CD4-positive, alpha-beta T cell (primary cell): ENCODE results near the gene ANKRD45. TPM values are rescaled to one million over a fixed set of nuclear protein-coding genes. Genes with fewer than 3 reads are reported as not detected.
"Not testable (repeated sequence)": the region's sequence is repeated elsewhere in the genome, so short reads cannot be mapped to it uniquely, and the experiment has no call there.

Experiments used
- ATAC-seq: fragments of 200-7000 bp; cut with Tn5 transposase; one replicate; pipeline ENCODE4 v1.10.0; 2022; ENCODE audit warnings: mild to moderate bottlenecking; ENCODE audit not compliant: poor library complexity
- CTCF ChIA-PET: fragments of 350-600 bp; sonication (Branson Sonifier 250); formaldehyde crosslinking; loops from one replicate; lab custom pipeline; 2021; ENCODE audit warnings: antibody characterized with exemption, inconsistent platforms; lab: Charles Lee
- POLR2A ChIA-PET: fragments of 350-600 bp; sonication (Branson Sonifier 250); formaldehyde crosslinking; loops from one replicate; lab custom pipeline; 2021; ENCODE audit warnings: antibody characterized with exemption, inconsistent platforms; lab: Charles Lee
- DNase-seq, 14 experiments: peaks; one replicate each; pipeline ENCODE4 v3.0.0-alpha.2; 2013 to 2020; ENCODE audit warnings: mixed read lengths in 2 of 14
- H3K27ac ChIP-seq, 2 donors: one replicate each; pipeline versions ENCODE4 v1.5.1 to v1.7.0; 2013; ENCODE audit warnings: low read length in 2 of 2, low read depth in 1 of 2, mild to moderate bottlenecking in 1 of 2
- H3K27me3 ChIP-seq, 2 experiments: 1 replicate in 1 of 2; 2 replicates in 1 of 2; pipeline versions ENCODE4 v1.6.1 to v1.7.0; 2013; ENCODE audit warnings: low read length in 2 of 2, control low read depth in 1 of 2, mild to moderate bottlenecking in 1 of 2, moderate library complexity in 1 of 2; ENCODE audit not compliant: insufficient read depth in 2 of 2, control insufficient read depth in 1 of 2
- H3K36me3 ChIP-seq: one replicate; pipeline ENCODE4 v1.6.1; 2013; ENCODE audit warnings: low read length, control low read depth; ENCODE audit not compliant: insufficient read depth
- H3K4me1 ChIP-seq: one replicate; pipeline ENCODE4 v1.6.1; 2013; ENCODE audit warnings: low read length, control low read depth; ENCODE audit not compliant: insufficient read depth
- H3K4me3 ChIP-seq: one replicate; pipeline ENCODE4 v1.5.1; 2013; ENCODE audit warnings: mild to moderate bottlenecking, low read length, moderate library complexity
- H3K9me3 ChIP-seq, 2 experiments: 1 replicate in 1 of 2; 2 replicates in 1 of 2; pipeline versions ENCODE4 v1.6.1 to v1.7.0; 2013; ENCODE audit warnings: low read length in 2 of 2, mild to moderate bottlenecking in 2 of 2, control low read depth in 1 of 2, moderate library complexity in 1 of 2; ENCODE audit not compliant: control insufficient read depth in 1 of 2, insufficient read depth in 1 of 2
- H3K27ac Mint-ChIP-seq: one replicate; pipeline ENCODE4 v1.8.0; 2020; ENCODE audit warnings: mixed read lengths
- H3K27me3 Mint-ChIP-seq: one replicate; pipeline ENCODE4 v1.8.0; 2021; ENCODE audit warnings: mixed read lengths
- H3K36me3 Mint-ChIP-seq: one replicate; pipeline ENCODE4 v1.8.0; 2021; ENCODE audit warnings: low read depth, mixed read lengths
- H3K4me1 Mint-ChIP-seq: one replicate; pipeline ENCODE4 v1.8.0; 2021; ENCODE audit warnings: low read depth, mixed read lengths
- H3K4me3 Mint-ChIP-seq: one replicate; pipeline ENCODE4 v1.8.0; 2020; ENCODE audit warnings: mild to moderate bottlenecking, mixed read lengths
- H3K9me3 Mint-ChIP-seq: one replicate; pipeline ENCODE4 v1.8.0; 2020; ENCODE audit warnings: mixed read lengths
- CTCF ChIP-seq: fragments of 200-600 bp; IDR thresholded peaks from one replicate; pipeline ENCODE4 v1.8.0; 2022; ENCODE audit warnings: antibody characterized with exemption, mild to moderate bottlenecking
- intact Hi-C, 2 experiments: fragments of 100-400 bp; cut with DNase I in 1 of 2; cut with micrococcal nuclease in 1 of 2; formaldehyde crosslinking; loops; one replicate each; pipeline versions ENCODE4 v1.15.1 to v1.9.0; 2023 to 2025; cut with DNase I, micrococcal nuclease
- total RNA-seq, 174 experiments: library from RNA in 2 of 174; stranded (reverse) in 2 of 174; gene quantifications; one replicate each; pipeline ENCODE4 v1.2.3 and lab custom pipeline; 2021 to 2026

ANKRD45 gene
- total RNA-seq, 2 experiments from 2014 or later: not detected

GRCh38 chr1:173568483-173568882 is 101.2 kb downstream of the ANKRD45 start:
- peaks cover 17% of the 10 kb centered on the region for H3K9me3 Mint-ChIP-seq
- H3K4me1 Mint-ChIP-seq: no peaks in the 10 kb centered on the region
- Histone ChIP-seq H3K4me3 (no peak overlapping the region), H3K9me3 (no peaks in the 10 kb centered on the region), H3K27ac (no peak overlapping the region), H3K4me1 (no peaks in the 10 kb centered on the region), H3K36me3 (no peaks in the 10 kb centered on the region), H3K27me3 (no peaks in the 10 kb centered on the region)
- DNase-seq: no peak
- H3K4me3 Mint-ChIP-seq: no peak overlapping the region
- ATAC-seq: no peak
- intact Hi-C loops: no loop called here
- no peaks in the 10 kb centered on the region for H3K36me3 Mint-ChIP-seq
- TF ChIP-seq CTCF: no peak
- H3K27ac Mint-ChIP-seq: no peak overlapping the region
- CTCF ChIA-PET: no interaction called here
- POLR2A ChIA-PET: no interaction called here
- H3K27me3 Mint-ChIP-seq: peaks cover 6% of the 10 kb centered on the region

- peaks cover 17% of the 10 kb centered on the region for H3K9me3 Mint-ChIP-seq
- H3K4me3 ChIP-seq, H3K9me3 ChIP-seq, H3K36me3 Mint-ChIP-seq, ATAC-seq, CTCF ChIA-PET, POLR2A ChIA-PET, H3K36me3 ChIP-seq, H3K27me3 Mint-ChIP-seq, H3K4me3 Mint-ChIP-seq, H3K27me3 ChIP-seq, H3K27ac Mint-ChIP-seq, H3K27ac ChIP-seq, DNase-seq, H3K4me1 Mint-ChIP-seq, intact Hi-C loops, H3K4me1 ChIP-seq: not testable (repeated sequence)
These were observed 105.8 kb downstream of the ANKRD45 start for GRCh38 chr1:173563846-173564245.

- CTCF ChIA-PET: no interaction called here
- H3K36me3 Mint-ChIP-seq: no peaks in the 10 kb centered on the region
These were observed 106.8 kb downstream of the ANKRD45 start for GRCh38 chr1:173562813-173563212.

More at GRCh38 chr1:173562813-173563212, 106.8 kb downstream of the ANKRD45 start:
- Histone ChIP-seq H3K27me3 (no peaks in the 10 kb centered on the region), H3K9me3 (no peaks in the 10 kb centered on the region), H3K4me1 (no peaks in the 10 kb centered on the region), H3K27ac (no peak overlapping the region), H3K36me3 (no peaks in the 10 kb centered on the region), H3K4me3 (no peak overlapping the region)
- peaks cover 13% of the 10 kb centered on the region for H3K9me3 Mint-ChIP-seq
- intact Hi-C loops: no loop called here
- no peak overlapping the region for H3K27ac Mint-ChIP-seq
- no peaks in the 10 kb centered on the region for H3K27me3 Mint-ChIP-seq
- ATAC-seq (no peak), DNase-seq (no peak)
- no peak for TF ChIP-seq CTCF
- no peak overlapping the region for H3K4me3 Mint-ChIP-seq
- H3K4me1 Mint-ChIP-seq: peaks cover 8% of the 10 kb centered on the region
- POLR2A ChIA-PET: no interaction called here
